NK-92 (cell line): ENCODE results near the gene MYO6.

Experiments
- DNase-seq: peaks from one replicate; lab custom pipeline; 2025; ENCODE audit not compliant: unreplicated experiment; lab: John Stamatoyannopoulos, UW

The MYO6 gene

DNA sequence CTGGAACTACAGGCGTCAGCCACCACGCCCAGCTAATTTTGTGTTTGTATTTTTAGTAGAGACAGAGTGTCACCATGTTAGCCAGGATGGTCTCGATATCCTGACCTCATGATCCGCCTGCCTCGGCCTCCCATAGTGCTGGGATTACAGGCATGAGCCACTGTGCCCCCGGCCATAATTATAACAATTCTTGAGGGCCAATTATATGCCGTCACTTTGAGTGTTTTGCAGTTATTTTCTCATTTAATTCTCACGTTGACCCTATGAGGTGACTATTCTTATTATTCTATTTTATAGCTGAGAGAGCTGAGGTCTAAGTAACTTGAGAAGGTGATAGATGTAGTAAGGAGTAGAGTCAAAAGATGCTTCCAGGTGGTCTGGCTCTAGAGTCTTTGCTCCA lies 13.0 kb downstream of the MYO6 start:
- DNase-seq: no peak

DNA sequence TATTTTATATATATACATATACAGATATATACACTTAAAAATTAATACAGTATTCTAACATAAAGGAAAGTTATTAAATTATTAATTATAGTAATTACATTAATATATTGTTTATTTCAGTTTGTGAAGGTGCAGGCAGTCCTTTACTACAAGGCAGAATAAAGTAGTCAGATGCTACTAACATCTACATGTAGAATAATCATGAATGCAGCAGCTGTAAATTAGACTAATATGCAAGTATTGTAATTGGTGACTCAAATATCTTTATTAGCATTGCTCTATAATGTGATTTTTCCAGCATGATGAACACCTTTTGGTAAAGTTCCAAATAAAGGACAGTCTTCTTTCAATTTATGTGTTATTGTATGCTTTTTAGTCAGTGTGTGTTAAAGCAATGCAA lies 17.3 kb downstream of the MYO6 start:
- DNase-seq: no peak

DNA sequence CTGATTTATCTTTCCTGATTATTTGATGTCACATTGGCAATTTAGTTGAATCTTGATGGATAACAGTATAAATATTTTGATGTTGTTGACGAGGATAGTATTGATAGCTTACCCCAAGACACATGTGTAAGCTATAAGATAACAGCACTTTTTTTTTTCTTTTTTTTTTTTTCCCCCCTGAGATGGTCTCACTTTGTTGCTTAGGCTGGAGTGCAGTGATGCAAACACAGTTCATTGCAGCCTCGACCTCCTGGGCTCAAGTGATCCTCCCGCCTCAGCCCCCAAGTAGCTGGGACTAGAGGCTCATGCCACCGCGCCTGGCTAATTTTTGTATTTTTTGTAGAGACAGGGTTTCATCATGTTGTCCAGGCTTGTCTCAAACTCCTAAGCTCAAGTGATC lies 21.8 kb downstream of the MYO6 start:
- DNase-seq: no peak

DNA sequence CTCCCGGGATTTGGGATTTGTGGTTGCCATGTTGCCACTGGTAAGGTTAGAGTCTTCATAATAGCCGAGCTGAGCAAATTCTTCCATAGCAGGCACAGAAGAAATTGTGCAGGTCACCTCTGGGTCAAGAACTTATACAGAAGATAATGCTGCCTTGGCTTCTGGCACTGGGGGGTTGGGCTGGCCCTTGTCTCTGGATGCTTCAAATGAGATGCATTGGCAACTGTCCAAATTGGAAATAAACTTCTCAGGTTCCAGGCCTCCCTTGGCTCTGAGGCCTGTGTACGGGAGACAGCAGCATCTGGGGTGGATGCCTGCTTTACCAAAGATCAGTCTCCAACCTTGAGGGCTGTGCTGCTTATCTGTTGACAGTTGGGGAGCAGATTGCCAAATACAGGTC lies 26.2 kb downstream of the MYO6 start:
- DNase-seq: no peak

DNA sequence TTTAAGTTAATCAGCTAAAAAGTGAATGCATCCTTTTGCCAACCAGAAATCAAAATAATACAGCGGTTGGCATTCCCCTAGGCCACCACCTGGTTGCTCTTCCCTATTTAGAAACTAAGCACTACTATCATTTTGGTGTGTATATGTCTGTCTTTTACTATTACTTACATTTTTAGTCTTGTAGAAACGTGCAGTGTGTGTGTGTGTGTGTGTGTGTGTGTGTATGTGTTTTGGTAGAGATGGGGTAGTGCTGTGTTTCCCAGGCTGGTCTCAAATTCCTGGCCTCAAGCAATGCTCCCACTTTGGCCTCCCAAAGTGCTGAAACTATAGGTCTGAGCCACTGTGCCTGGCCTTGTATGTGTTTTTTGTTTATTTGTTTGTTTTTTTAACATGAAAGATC lies 27.4 kb downstream of the MYO6 start:
- no peak for DNase-seq

DNA sequence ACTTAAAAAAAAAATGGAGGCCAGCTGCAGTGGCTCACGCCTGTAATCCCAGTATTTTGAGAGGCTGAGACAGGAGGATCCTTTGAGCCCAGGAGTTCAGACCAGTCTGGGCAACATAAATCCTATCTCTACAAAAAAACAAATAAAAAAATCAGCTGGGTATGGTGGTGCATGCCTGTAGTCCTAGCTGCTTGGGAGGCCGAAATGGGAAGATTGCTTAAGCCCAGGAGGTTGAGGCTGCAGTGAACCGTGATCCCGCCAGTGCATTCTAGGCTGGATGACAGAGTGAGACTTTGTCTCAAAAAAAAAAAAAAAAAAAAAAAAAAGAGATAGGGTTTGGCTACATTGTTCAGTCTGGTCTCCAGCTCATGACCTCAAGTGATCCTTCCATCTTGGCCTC lies 29.7 kb downstream of the MYO6 start:
- DNase-seq: no peak

DNA sequence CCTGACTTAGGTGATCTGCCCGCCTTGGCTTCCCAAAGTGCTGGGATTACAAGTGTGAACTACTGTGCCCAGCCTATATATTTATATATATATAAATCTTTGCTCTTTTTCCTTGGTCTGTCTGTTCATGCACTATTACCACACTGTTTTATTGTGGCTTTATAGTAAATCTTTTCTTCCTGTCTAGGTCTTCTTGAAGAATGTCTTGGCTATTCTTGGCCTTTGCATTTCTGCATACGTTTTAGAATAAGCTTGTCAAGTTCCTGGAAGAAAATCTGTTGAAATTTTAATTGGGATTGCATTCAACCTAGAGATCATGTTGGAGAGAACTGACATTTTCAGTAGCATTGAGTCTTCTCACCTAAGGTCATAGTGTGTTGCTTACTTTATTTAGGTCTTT lies 37.1 kb downstream of the MYO6 start:
- no peak for DNase-seq

DNA sequence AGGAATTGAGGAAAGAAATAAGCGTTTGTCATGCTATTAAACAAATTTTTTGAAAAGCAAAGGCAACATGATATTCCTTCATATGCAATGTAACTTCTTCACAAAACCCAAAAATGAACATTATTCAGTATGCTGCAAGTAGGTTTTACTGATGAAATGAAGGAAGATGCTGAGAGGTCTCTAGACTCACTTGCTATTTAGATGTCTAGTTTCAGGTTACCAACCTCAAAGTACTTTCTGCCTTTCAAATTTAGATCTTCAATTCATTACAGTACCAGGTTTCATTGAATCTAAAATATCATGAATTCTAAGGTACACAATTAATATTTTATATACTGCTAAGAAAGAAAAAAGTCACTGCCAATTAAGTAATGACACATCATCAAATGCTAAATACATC lies 39.9 kb downstream of the MYO6 start:
- DNase-seq: no peak

DNA sequence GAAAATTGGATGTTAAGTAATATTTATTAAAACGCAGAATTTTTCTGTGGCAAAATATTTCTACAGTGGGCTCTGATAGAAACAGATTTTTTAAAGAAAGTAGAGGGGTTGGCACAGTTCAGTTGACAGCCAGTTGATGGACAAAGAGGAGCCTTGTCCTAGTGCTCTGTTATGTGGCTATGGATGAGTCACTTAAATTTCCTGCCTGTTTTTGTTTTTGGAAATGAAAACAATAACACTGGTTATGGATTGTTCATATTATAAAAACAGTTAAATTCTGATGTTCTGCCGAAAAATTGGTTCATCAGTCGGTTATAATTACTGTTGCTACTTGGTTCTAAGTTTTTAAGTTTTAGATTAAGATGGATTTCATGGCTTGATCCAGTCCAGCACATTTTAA lies 42.8 kb downstream of the MYO6 start:
- DNase-seq: no peak

DNA sequence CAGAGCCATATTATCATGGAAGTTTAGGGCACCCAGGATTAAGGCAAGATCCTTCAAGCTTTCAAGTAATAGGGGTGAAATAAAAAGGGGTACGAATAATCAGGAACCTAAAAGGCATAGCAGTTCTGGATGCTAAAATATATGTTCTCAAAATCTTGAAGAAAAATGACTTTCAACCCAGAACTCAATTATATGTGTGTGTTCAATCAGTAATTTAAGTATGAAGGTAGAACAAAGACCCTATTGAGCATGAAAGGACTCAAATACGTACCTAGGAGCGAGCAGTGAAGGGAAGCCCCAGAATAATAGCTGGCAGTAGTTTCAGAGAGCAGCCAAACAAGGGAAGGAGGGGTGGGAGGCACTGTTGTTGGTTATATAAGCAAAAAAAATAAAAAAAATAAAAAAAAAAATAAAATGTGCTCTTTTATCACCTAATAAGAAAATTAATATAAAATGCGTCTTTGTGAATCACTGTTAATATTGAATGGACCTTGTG lies 45.4 kb downstream of the MYO6 start:
- no peak for DNase-seq

DNA sequence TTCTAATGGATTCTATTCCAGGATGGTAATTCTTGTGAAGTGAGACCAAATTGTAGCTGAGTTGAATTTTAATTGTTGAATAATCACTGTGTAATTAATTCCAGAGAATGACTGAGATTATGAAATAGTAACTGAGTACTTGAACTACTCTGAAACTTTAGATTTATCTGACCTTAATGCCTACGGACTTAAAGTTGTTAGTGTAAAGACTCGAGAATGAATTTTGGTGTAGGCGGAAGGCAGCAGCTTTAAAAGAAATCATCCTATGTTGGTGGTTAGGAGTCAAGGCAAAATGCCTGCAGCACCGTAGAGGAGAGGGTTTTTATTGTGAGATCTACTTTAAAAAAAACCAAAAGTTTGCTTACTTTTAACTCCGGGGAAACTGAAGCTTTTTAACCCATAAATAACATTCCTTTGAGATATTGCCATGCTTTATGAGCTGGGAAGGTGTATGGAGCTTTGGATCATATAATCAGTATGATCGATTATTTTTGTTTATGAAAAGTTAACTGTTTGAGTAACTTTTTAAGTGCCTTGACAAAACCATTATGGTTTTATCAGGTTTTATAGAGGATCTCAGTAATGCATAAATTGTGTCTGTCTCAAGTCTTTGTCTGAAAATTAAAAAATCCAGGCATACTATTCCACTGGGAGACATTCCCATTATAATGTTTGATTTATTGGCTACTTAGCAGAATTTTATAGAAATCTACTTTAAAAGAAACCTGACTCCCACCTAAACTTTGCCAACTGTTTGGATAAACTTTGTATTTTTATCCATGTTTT lies 46.1 kb downstream of the MYO6 start:
- DNase-seq: no peak

DNA sequence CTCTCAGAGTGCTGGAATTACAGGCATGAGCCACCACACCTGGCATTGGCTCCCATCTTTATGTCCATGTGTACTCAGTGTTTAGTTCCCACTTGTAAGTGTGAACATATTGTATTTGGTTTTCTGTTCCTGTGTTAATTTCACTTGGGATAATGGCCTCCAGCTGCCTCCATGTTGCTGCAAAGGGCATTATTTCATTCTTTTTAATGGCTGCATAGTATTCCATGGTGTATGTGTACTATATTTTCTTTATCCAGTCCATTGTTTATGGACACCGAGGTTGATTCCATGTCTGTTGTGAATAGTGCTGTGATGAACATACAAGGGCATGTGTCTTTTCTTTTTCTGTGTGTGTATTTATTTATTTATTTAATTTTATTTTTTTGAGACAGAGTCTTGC lies 47.7 kb downstream of the MYO6 start:
- DNase-seq: no peak

DNA sequence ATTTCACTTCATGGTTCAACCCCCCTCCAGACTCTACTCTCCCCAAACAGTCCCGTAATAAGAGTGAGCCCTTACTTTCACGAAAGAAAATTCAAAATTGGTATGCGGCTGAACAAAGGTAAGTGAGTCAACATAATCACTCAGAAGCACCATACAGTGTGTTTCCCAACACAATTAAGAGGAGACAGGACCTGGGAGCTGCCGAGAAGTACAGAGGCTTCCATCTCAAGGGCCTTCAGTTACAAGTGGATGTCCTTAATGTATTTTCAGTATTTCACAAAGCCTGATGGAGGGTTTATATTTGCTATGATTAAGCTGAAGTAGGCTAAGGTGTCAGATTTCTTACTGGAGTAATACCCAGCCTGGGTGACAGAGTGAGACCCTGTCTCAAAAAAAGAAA lies 51.1 kb downstream of the MYO6 start:
- no peak for DNase-seq

DNA sequence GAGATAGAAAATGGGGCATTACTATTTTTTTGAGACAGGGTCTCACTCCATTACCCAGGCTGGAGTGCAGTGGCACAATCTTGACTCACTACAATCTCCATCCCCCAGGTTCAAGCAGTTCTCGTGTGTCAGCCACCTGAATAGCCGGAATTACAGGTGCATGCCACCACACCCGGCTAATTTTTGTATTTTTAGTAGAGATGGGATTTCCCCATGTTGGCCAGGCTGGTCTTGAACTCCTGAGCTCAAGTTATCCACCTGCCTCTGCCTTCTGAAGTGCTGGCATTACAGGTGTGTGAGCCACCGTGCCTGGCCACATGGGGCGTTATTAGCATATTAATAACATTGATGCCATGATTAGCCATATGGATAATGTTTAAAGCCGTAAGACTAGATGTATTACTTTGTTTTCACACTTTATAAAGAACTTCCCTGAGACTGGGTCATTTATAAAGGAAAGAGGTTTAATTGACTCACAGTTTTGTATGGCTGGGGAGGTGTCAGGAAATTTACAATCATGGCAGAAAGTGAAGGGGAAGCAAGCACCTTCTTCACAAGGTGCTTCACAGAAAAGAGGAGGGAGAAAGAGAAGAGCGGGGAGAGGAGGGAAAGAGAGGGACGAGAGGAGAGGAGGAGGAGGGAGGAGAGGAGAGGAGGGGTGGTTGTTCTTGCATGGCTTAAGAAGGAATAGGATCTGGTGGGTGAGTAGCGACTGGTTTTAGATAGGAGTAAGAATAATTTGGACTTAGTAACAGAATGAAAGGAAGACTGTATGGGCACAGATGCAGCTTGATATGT lies 51.9 kb downstream of the MYO6 start:
- DNase-seq: no peak

DNA sequence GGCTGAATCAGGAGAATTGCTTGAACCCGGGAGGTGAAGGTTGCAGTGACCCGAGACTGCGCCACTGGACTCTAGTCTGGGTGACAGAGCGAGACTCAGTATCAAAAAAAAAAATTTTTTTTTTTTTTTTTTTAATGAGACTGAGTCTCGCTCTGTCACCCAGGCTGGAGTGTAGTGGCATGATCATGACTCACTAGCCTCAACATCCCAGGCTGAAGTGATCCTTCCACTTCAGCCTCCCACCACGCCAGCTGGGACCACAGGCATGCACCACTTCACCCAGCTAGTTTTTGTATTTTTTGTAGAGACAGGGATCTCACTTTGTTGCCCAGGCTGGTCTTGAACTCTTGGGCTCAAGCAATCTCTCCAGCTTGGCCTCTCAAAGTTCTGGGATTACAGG lies 53.3 kb downstream of the MYO6 start:
- no peak for DNase-seq

DNA sequence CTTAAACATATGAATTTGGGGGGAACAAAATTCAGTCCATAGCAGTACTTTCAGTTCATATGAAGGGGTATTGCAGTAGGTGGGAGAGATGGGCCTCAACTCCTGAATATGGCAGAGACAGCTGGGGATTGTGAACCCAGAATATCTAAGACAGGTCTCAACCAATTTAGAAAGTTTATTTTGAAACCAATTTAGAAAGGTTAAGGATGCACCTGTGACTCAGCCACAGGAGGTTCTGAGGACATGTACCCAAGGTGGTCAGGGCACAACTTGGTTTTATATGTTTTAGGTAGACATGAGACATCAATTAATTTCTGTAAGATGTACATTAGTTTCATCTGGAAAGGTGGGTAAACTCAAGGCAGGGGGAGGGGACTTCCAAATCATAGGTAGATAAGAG lies 59.5 kb downstream of the MYO6 start:
- no peak for DNase-seq

DNA sequence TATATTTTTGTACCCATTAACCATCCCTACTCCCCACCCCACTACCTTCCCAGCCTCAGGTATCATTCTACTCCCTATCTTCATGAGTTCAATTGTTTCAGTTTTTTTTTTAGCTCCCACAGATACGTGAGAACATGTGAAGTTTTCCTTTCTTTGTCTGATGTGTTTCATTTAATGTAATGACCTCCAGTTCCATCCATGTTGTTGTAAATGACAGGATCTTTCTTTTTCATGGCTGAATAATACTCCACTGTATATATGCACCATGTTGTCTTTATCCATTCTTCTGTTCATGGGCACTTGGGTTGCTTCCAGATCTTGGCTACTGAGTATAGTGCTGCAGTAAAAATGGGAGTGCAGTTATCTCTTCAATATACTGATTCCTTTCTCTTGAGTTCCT lies 63.5 kb downstream of the MYO6 start:
- DNase-seq: no peak

DNA sequence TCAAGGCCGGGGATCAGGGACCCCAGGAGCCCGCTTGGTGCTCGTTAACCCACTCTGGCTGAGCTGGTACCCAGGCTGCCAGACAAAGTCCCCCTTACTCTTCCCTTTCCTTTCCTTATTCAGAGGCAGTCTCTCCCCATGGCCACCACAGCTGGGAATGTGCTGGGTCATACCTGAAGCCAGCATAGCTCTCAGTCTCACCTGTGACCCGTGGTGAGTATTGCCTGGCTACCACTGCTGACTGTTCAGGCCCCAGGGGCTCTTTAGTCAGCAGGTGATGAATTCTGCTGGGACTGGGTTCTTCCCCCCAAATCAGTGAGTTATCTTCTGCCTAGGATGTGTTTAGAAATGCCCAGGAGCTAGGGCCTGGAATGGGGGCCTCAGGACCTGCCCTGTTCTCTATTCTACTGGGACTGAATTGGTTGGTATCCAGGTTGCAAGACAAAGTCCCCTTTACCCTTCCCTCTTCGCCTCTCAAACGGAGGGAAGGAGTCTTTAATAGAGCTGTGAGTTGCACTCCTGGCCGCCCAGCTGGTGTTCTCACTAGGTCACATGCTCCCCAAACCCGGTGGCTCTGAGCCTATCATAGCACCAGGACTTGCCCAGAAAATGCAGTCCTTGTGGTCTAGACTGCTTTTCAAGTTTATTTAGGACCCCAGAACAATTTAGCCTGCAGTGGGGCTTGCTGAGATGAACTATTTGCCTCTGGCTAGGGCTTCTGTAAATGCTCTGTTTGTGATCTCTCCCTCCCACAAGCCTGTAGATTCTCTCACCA lies 64.6 kb downstream of the MYO6 start:
- no peak for DNase-seq

DNA sequence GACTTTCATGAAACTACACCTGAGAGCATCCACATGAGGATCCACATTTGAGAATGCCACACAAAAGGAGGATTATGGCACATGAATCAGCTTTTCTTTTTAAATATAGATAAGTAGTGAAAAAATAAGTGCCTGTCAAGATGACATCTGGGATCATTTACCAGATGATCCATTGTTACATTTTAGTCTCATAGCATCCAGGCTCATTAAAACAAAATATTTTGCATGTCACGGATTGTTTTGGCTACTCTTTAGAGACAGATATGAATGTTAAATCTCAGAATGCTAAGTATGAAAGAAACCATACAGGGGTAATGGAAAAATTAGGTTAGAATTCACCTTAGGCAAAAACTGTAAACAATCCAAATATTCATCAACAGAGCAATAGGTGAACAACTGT lies 66.7 kb downstream of the MYO6 start:
- DNase-seq: no peak

DNA sequence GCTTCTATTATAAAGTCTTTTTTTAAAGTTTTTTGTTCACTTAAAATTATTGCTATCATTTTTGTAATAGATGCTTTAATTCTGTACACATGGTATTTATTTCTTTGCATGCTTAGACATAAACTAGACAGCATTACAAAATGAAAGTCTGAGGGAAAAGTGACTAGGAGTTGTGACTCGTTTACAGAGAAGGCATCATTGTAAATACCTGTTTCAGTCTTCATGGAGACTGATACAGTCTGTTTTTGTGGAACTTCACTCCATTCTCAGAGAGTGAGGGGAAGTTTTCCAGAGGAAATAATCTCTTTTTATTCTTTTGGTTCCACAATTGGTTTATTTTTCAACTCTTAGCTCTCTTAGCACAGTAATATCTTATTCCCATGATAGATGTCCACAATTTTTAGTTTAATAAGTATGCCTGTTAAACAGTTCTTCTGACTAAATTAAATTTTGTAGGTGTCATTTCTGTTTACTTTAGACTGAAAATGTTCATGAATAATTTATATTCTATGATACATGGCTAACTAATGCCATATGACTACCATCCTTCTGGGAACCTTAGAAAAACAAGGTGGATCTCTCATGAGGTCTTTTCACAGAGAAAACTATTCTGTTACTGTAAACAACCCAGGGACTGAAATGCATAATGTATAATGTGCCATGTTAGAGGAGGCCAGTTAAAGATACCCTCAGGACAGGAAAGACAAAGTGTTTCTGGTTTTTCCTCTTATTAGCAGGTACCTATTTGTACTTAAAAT lies 69.2 kb downstream of the MYO6 start:
- DNase-seq: no peak
